Parathyroid adenoma (tissue), 2 donors: ENCODE measurements around the gene EXOC6.

ENCODE experiments used
- H2AFZ ChIP-seq: fragments of 300-600 bp; sonication (generic); one replicate; pipeline ENCODE4 v1.7.0; 2017; ENCODE audit warnings: antibody characterized with exemption, mild to moderate bottlenecking
- H3K27ac ChIP-seq: fragments of 300-600 bp; sonication (generic); one replicate; pipeline ENCODE4 v1.7.0; 2017
- H3K27me3 ChIP-seq: fragments of 300-600 bp; sonication (generic); one replicate; pipeline ENCODE4 v1.7.0; 2017; ENCODE audit warnings: low read length; ENCODE audit not compliant: control insufficient read depth, insufficient read depth
- H3K36me3 ChIP-seq: fragments of 300-600 bp; sonication (generic); one replicate; pipeline ENCODE4 v1.7.0; 2017; ENCODE audit warnings: low read length; ENCODE audit not compliant: control insufficient read depth, insufficient read depth
- H3K4me1 ChIP-seq: fragments of 300-600 bp; sonication (generic); one replicate; pipeline ENCODE4 v1.7.0; 2017; ENCODE audit warnings: control low read depth
- H3K4me2 ChIP-seq: fragments of 300-600 bp; sonication (generic); one replicate; pipeline ENCODE4 v1.7.0; 2017; ENCODE audit warnings: low read length
- H3K4me3 ChIP-seq: fragments of 300-600 bp; sonication (generic); one replicate; pipeline ENCODE4 v1.7.0; 2017; ENCODE audit warnings: low read depth, low read length
- H3K79me2 ChIP-seq: fragments of 300-600 bp; sonication (generic); one replicate; pipeline ENCODE4 v1.7.0; 2017; ENCODE audit warnings: control low read depth
- H3K9ac ChIP-seq: fragments of 300-600 bp; sonication (generic); one replicate; pipeline ENCODE4 v1.7.0; 2017; ENCODE audit warnings: mild to moderate bottlenecking
- H3K9me3 ChIP-seq: fragments of 300-600 bp; sonication (generic); one replicate; pipeline ENCODE4 v1.7.0; 2017; ENCODE audit warnings: low read length; ENCODE audit not compliant: control insufficient read depth
- CTCF ChIP-seq: fragments of 300-600 bp; sonication (generic); IDR thresholded peaks from one replicate; pipeline ENCODE4 v1.7.0; 2017; ENCODE audit warnings: antibody characterized with exemption, mild to moderate bottlenecking
- donor health status: primary hyperparathyroidism.

EXOC6 gene

DNA sequence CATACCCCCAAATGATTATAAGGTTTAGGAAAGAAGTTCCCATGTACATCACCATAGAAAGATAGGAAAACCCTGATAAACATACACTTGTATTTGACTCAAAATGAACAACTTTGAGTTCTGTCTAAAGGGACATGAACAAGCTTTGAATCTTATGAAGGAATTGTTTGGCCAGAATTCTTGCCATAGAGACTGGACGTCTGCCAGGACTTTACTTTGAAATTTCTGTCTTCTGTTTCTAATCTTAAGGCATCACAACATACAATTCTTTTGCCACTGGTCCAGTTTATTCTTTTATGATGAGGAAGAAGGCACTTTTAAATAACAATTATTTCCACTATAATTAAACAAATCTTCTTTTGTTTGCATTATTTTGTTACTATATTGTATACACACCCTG is 186.1 kb downstream of the EXOC6 start:
- H3K4me2 ChIP-seq: no peak overlapping the region
- no peak for TF ChIP-seq CTCF
- no peaks in the 10 kb centered on the region for H3K9me3 ChIP-seq
- no peaks in the 10 kb centered on the region for H3K79me2 ChIP-seq
- H3K4me3 ChIP-seq: no peak overlapping the region
- H3K36me3 ChIP-seq: no peaks in the 10 kb centered on the region
- H3K27me3 ChIP-seq: no peaks in the 10 kb centered on the region
- H3K9ac ChIP-seq: no peak overlapping the region
- no peaks in the 10 kb centered on the region for H3K4me1 ChIP-seq
- H2AFZ ChIP-seq: no peak overlapping the region
- H3K27ac ChIP-seq: no peak overlapping the region

DNA sequence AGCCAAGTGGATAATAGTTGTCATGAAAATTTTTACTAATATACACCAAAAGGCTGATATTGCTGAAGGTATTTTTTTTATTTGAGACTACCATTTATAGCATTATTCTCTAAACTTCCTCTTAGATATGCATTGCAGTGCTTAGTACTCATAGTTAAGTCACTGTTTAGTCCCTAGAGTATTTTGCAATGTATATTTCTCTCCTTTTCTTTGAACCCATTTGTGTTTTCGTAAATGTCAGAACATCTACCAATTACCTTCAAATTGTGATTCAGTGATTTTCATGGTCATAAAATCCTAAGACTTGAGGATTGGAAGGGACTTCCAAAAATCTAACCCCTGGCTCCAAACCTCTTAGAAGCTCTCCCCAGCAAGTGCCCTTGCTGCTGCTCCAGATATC is 190.8 kb downstream of the EXOC6 start:
- no peaks in the 10 kb centered on the region for H3K79me2 ChIP-seq
- no peaks in the 10 kb centered on the region for H3K27me3 ChIP-seq
- no peaks in the 10 kb centered on the region for H3K36me3 ChIP-seq
- H3K4me3 ChIP-seq: no peak overlapping the region
- no peaks in the 10 kb centered on the region for H3K4me1 ChIP-seq
- no peak overlapping the region for H3K9ac ChIP-seq
- H2AFZ ChIP-seq: no peak overlapping the region
- H3K9me3 ChIP-seq: no peaks in the 10 kb centered on the region
- no peak overlapping the region for H3K4me2 ChIP-seq
- no peak for TF ChIP-seq CTCF
- H3K27ac ChIP-seq: no peak overlapping the region

GRCh38 chr10:93039721-93040120 is 191.4 kb downstream of the EXOC6 start:
- Histone ChIP-seq H3K36me3 (no peaks in the 10 kb centered on the region), H3K9me3 (no peaks in the 10 kb centered on the region), H3K27me3 (no peaks in the 10 kb centered on the region), H3K4me3 (no peak overlapping the region), H3K4me1 (no peaks in the 10 kb centered on the region), H2AFZ (no peak overlapping the region), H3K9ac (no peak overlapping the region), H3K4me2 (no peak overlapping the region), H3K27ac (no peak overlapping the region), H3K79me2 (no peaks in the 10 kb centered on the region)
- no peak for TF ChIP-seq CTCF

GRCh38 chr10:93054486-93054885 is 206.2 kb downstream of the EXOC6 start:
- Histone ChIP-seq H3K9ac (no peak overlapping the region), H3K4me3 (no peak overlapping the region), H3K9me3 (no peaks in the 10 kb centered on the region), H3K4me1 (peaks cover 7% of the 10 kb centered on the region), H2AFZ (no peak overlapping the region), H3K27me3 (no peaks in the 10 kb centered on the region), H3K27ac (no peak overlapping the region), H3K36me3 (no peaks in the 10 kb centered on the region), H3K4me2 (no peak overlapping the region), H3K79me2 (no peaks in the 10 kb centered on the region)
- no peak for TF ChIP-seq CTCF

DNA sequence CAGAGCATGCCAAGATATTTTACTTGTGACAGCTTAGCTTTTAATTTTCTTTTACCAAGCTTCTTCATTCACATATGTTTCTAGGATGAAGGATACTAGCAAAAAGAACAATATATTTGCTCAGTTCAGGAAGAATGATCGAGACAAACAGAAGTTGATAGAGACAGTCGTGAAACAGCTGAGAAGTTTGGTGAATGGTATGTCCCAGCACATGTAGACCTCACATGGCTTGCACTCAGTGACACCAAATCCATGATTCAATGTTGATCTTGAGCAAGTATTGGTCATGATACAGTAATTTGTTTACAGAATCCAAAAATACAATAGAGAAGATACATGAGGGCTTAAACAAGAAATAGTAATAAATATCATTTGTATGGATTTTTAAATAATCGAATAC is 209.8 kb downstream of the EXOC6 start:
- Histone ChIP-seq H3K4me1 (no peaks in the 10 kb centered on the region), H3K79me2 (no peaks in the 10 kb centered on the region), H3K4me3 (no peak overlapping the region), H3K4me2 (no peak overlapping the region), H3K9me3 (no peaks in the 10 kb centered on the region), H3K9ac (no peak overlapping the region), H3K27me3 (peaks cover 6% of the 10 kb centered on the region), H3K27ac (no peak overlapping the region), H3K36me3 (no peaks in the 10 kb centered on the region), H2AFZ (no peak overlapping the region)
- no peak for TF ChIP-seq CTCF
